Eye (tissue), 1 donor: Measurements from ENCODE around the gene SLC6A15.

Experiments used
- DNase-seq: peaks from one replicate; pipeline ENCODE4 v3.0.0-alpha.2; 2015

Gene SLC6A15

GRCh38 chr12:84912198-84913128 is at the start of gene SLC6A15:
Gene SLC6A15 (minus strand): TSS chr12:84912799. CDS start chr12:84892120, 20,679 bp downstream.
- peak; percentile 95 for DNase-seq

- no peak for DNase-seq
These were observed 48.3 kb upstream of the SLC6A15 start for GRCh38 chr12:84960918-84961317.

DNA sequence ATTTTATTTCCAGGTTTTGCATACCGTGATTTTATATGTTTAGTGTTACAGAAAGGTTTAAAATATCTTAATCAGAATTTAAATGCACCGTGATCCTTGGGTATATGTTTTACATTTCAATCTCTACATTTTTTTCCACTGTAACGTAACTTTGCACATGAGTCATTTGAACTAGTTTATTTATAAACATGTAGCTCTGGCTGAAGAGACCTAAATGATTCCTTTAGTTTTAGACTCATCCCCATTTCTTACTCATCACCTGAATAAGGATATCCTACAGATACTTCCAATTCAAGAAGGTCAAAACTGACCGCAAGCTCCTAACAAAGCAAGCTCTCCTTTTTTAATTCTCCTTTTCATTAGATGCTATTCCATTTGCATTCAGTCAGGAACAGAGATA is 42.7 kb upstream of the SLC6A15 start:
- DNase-seq, result no peak

GRCh38 chr12:84954415-84954814 is 41.8 kb upstream of the SLC6A15 start:
- DNase-seq, result no peak

- DNase-seq, result no peak
These were observed 38.5 kb upstream of the SLC6A15 start for GRCh38 chr12:84950971-84951546.

GRCh38 chr12:84946753-84947152 is 34.2 kb upstream of the SLC6A15 start:
- DNase-seq, result no peak

GRCh38 chr12:84937415-84937814 is 24.8 kb upstream of the SLC6A15 start:
- DNase-seq, result no peak

GRCh38 chr12:84929501-84929900 is 16.9 kb upstream of the SLC6A15 start:
- DNase-seq, result peak; percentile 5

- DNase-seq, result no peak
These were observed 12.4 kb upstream of the SLC6A15 start for GRCh38 chr12:84924981-84925380.

- DNase-seq, result no peak
These were observed 10.1 kb upstream of the SLC6A15 start for GRCh38 chr12:84922693-84923092.

- DNase-seq, result no peak
These were observed 7.7 kb upstream of the SLC6A15 start for GRCh38 chr12:84920331-84920730.

GRCh38 chr12:84919271-84919670 is 6.7 kb upstream of the SLC6A15 start:
- DNase-seq, result no peak

- DNase-seq, result peak; percentile 85
These were observed 523 bp upstream of the SLC6A15 start for GRCh38 chr12:84913129-84913515.

DNA sequence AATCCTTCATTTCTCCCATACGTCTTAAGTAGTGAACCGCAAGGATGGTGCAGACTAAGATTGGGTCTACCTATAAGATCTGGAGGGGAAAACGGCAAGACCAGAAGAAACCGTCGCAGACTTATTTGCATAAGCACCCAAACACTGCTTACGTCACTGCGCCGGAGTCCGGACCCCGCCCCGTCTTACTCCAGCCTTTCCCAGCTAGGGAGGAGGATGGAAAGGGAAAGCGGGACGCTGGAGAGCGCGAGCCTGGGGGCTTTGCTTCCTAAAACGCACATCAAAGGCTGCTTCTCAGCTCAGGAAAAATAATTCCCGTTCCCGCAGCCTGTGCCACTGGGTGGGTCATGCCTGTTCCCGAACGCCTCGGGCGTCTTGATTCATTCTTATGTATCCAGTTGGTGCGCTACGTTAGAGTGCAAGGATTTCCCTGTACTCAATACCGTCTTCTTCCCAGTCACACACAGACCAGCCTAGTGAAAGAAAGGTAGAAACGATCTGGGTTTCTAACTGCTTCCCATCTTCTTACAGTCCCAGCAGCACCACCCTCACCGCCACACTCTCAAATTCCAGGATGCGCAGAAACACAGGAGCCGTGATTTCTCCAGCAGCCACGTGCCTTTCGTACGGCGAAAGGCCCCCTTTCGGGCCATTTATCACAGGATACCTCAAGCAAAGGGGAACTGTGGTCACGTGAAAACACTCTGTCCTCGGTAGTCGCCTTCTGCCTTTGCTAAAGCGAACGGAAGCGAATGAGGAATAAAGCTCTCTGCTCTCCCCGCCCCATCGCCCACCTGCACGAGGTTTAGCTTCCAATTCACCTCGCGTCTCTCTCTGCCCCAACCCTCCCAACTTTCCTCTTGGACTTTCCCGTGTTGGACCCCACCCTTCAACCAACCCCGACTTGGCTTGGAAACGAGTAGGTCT is 1.1 kb downstream of the SLC6A15 start:
- DNase-seq, result peak; percentile 95

- peak; percentile 83 for DNase-seq
These were observed 1.9 kb downstream of the SLC6A15 start for GRCh38 chr12:84910549-84911241.

DNA sequence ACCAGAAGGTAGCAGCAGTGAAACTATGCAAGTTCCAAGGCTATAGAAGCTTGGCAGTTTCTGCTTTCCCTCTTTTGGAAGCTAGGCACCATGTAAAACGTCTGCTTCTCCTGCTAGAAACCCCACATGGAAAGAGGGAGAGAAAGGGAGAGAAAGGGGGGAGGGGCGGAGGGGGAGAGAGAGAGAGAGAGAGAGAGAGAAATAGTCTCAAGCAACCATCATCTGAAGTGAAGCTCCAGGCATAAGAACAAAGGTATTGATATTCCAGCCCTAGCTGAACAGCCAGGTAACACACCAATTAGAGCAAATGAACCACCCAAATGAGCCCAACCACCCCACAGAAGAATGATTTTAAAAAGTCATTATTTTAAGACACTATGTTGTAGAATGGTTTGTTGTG is 8.5 kb downstream of the SLC6A15 start:
- DNase-seq, result no peak

- DNase-seq, result no peak
These were observed 21.3 kb downstream of the SLC6A15 start for GRCh38 chr12:84891106-84891838.

DNA sequence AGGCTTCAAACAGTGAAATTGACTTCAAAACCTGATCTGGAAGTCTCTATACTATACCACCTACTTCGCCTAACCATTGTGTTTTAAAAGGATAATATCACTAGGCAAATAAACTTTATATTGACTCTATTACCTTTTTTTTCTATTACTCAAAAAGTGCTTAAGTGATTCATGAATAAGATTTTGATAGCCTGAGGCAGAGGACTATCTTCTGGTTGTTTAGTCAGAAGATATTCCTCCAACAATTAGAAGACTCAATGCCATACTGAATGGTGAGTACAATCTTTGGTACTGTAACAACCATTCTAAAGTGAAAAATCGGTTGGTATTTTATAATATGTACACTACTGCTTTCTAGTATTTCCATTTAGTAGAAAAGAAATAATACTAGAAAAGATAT is 22.8 kb downstream of the SLC6A15 start:
- DNase-seq, result no peak

- DNase-seq, result no peak
These were observed 23.7 kb downstream of the SLC6A15 start for GRCh38 chr12:84888861-84889260.

- DNase-seq, result no peak
These were observed 35.3 kb downstream of the SLC6A15 start for GRCh38 chr12:84877340-84877739.

GRCh38 chr12:84875241-84875640 is 37.4 kb downstream of the SLC6A15 start:
- DNase-seq, result peak; percentile 15

GRCh38 chr12:84874825-84875139 is 37.8 kb downstream of the SLC6A15 start:
- no peak for DNase-seq
